ENCODE data around the gene SERPINA12. TPM values are rescaled to one million over a fixed set of nuclear protein-coding genes. Genes with fewer than 3 reads are reported as not detected.

SERPINA12 gene
- total RNA-seq, 1 donor from 2014 or later, result not detected

GRCh38 chr14:94465042-94465441 lies 44.2 kb downstream of the SERPINA12 start:
- ChIA-PET CTCF (no interaction called here), POLR2A (no interaction called here)
- Mint-ChIP-seq H3K9me3 (peaks cover 9% of the 10 kb centered on the region), H3K4me1 (peaks cover 7% of the 10 kb centered on the region), H3K36me3 (ENCODE audit: low read depth) (peaks cover 6% of the 10 kb centered on the region), H3K27me3 (no peaks in the 10 kb centered on the region), H3K27ac (no peak overlapping the region), H3K4me3 (no peak overlapping the region)
- DNase-seq (no peak), ATAC-seq (ENCODE audit: low read depth) (no peak)
- intact Hi-C loops (cut with micrococcal nuclease), result no loop called here
- no peak for TF ChIP-seq CTCF (IDR thresholded peaks at IDR 0.05)

- ChIA-PET POLR2A (no interaction called here), CTCF (no interaction called here)
- TF ChIP-seq CTCF (IDR thresholded peaks at IDR 0.05), result no peak
- peaks cover 9% of the 10 kb centered on the region for H3K9me3 Mint-ChIP-seq
- no peak for ATAC-seq (ENCODE audit: low read depth)
- peaks cover 6% of the 10 kb centered on the region for H3K36me3 Mint-ChIP-seq (ENCODE audit: low read depth)
- peaks cover 7% of the 10 kb centered on the region for H3K4me1 Mint-ChIP-seq
- no peak for DNase-seq
- intact Hi-C loops (cut with micrococcal nuclease), result no loop called here
- H3K27me3 Mint-ChIP-seq, result no peaks in the 10 kb centered on the region
- no peak overlapping the region for H3K27ac Mint-ChIP-seq
- H3K4me3 Mint-ChIP-seq, result no peak overlapping the region
These were observed 45.0 kb downstream of the SERPINA12 start for GRCh38 chr14:94464290-94464689.

- DNase-seq (no peak), ATAC-seq (ENCODE audit: low read depth) (no peak)
- intact Hi-C loops (cut with micrococcal nuclease), result no loop called here
- Mint-ChIP-seq H3K27me3 (no peaks in the 10 kb centered on the region), H3K9me3 (peaks cover 9% of the 10 kb centered on the region), H3K4me1 (peaks cover 7% of the 10 kb centered on the region), H3K36me3 (ENCODE audit: low read depth) (peaks cover 6% of the 10 kb centered on the region), H3K27ac (no peak overlapping the region), H3K4me3 (no peak overlapping the region)
- CTCF ChIA-PET, result no interaction called here
- POLR2A ChIA-PET, result no interaction called here
- no peak for TF ChIP-seq CTCF (IDR thresholded peaks at IDR 0.05)
These were observed 46.3 kb downstream of the SERPINA12 start for GRCh38 chr14:94462763-94463572.

- peaks cover 7% of the 10 kb centered on the region for H3K4me1 Mint-ChIP-seq
- ATAC-seq (ENCODE audit: low read depth) (no peak), DNase-seq (no peak)
- no peak for TF ChIP-seq CTCF (IDR thresholded peaks at IDR 0.05)
- CTCF ChIA-PET, result no interaction called here
- POLR2A ChIA-PET, result no interaction called here
- peaks cover 14% of the 10 kb centered on the region for H3K9me3 Mint-ChIP-seq
- peaks cover 6% of the 10 kb centered on the region for H3K36me3 Mint-ChIP-seq (ENCODE audit: low read depth)
- H3K4me3 Mint-ChIP-seq, result no peak overlapping the region
- H3K27ac Mint-ChIP-seq, result no peak overlapping the region
- intact Hi-C loops (cut with micrococcal nuclease), result no loop called here
- H3K27me3 Mint-ChIP-seq, result no peaks in the 10 kb centered on the region
These were observed 47.1 kb downstream of the SERPINA12 start for GRCh38 chr14:94462219-94462551.

GRCh38 chr14:94461526-94462218 lies 47.6 kb downstream of the SERPINA12 start:
- POLR2A ChIA-PET, result no interaction called here
- H3K36me3 Mint-ChIP-seq (ENCODE audit: low read depth), result peaks cover 6% of the 10 kb centered on the region
- no peak overlapping the region for H3K27ac Mint-ChIP-seq
- peaks cover 7% of the 10 kb centered on the region for H3K4me1 Mint-ChIP-seq
- no peak overlapping the region for H3K4me3 Mint-ChIP-seq
- CTCF ChIA-PET, result no interaction called here
- no peak for TF ChIP-seq CTCF (IDR thresholded peaks at IDR 0.05)
- DNase-seq, result no peak
- intact Hi-C loops (cut with micrococcal nuclease), result no loop called here
- no peak for ATAC-seq (ENCODE audit: low read depth)
- H3K9me3 Mint-ChIP-seq, result peaks cover 19% of the 10 kb centered on the region
- no peaks in the 10 kb centered on the region for H3K27me3 Mint-ChIP-seq
